ENCODE measurements around the gene EFL1.
"Not testable (repeated sequence)": the region's sequence is repeated elsewhere in the genome, so short reads cannot be mapped to it uniquely, and the experiment has no call there.

Gene EFL1

GRCh38 chr15:82262422-82263026 lies at the start of gene EFL1, which contains the start of gene SAXO2:
TSS of gene EFL1 (minus strand) at chr15:82262734. CDS start at chr15:82261778, 956 bp downstream.
TSS of gene SAXO2 (plus strand) at chr15:82262818. CDS start at chr15:82262880, 62 bp downstream.
- peak; percentile 78 for DNase-seq (ENCODE audit: low read depth)

GRCh38 chr15:82311321-82311720 lies 48.8 kb upstream of the EFL1 start:
- not testable (repeated sequence) for DNase-seq (ENCODE audit: low read depth)

GRCh38 chr15:82309802-82310201 lies 47.3 kb upstream of the EFL1 start:
- no peak for DNase-seq (ENCODE audit: low read depth)

- no peak for DNase-seq (ENCODE audit: low read depth)
Measured at GRCh38 chr15:82307714-82308081, 45.2 kb upstream of the EFL1 start.

- no peak for DNase-seq (ENCODE audit: low read depth)
Measured at GRCh38 chr15:82306791-82307713, 44.5 kb upstream of the EFL1 start.

- no peak for DNase-seq (ENCODE audit: low read depth)
Measured at GRCh38 chr15:82305621-82306048, 43.1 kb upstream of the EFL1 start.

GRCh38 chr15:82304778-82305090 lies 42.2 kb upstream of the EFL1 start:
- no peak for DNase-seq (ENCODE audit: low read depth)

GRCh38 chr15:82303956-82304777 lies 41.6 kb upstream of the EFL1 start:
- DNase-seq (ENCODE audit: low read depth), result no peak

GRCh38 chr15:82301296-82302016 lies 38.9 kb upstream of the EFL1 start:
- no peak for DNase-seq (ENCODE audit: low read depth)

- DNase-seq (ENCODE audit: low read depth), result no peak
Measured at GRCh38 chr15:82300883-82301282, 38.3 kb upstream of the EFL1 start.

- DNase-seq (ENCODE audit: low read depth), result not testable (repeated sequence)
Measured at GRCh38 chr15:82300326-82300725, 37.8 kb upstream of the EFL1 start.

- DNase-seq (ENCODE audit: low read depth), result not testable (repeated sequence)
Measured at GRCh38 chr15:82299511-82299914, 37.0 kb upstream of the EFL1 start.

- peak; percentile 25 for DNase-seq (ENCODE audit: low read depth)
Measured at GRCh38 chr15:82298520-82298919, 36.0 kb upstream of the EFL1 start.

- no peak for DNase-seq (ENCODE audit: low read depth)
Measured at GRCh38 chr15:82298032-82298431, 35.5 kb upstream of the EFL1 start.

GRCh38 chr15:82297546-82297945 lies 35.0 kb upstream of the EFL1 start:
- no peak for DNase-seq (ENCODE audit: low read depth)

GRCh38 chr15:82294061-82294690 lies 31.6 kb upstream of the EFL1 start:
- DNase-seq (ENCODE audit: low read depth), result no peak

- DNase-seq (ENCODE audit: low read depth), result no peak
Measured at GRCh38 chr15:82292271-82292670, 29.7 kb upstream of the EFL1 start.

GRCh38 chr15:82288202-82288601 lies 25.7 kb upstream of the EFL1 start:
- DNase-seq (ENCODE audit: low read depth), result not testable (repeated sequence)

- DNase-seq (ENCODE audit: low read depth), result not testable (repeated sequence)
Measured at GRCh38 chr15:82286475-82286874, 23.9 kb upstream of the EFL1 start.

- not testable (repeated sequence) for DNase-seq (ENCODE audit: low read depth)
Measured at GRCh38 chr15:82284381-82284780, 21.8 kb upstream of the EFL1 start.

- not testable (repeated sequence) for DNase-seq (ENCODE audit: low read depth)
Measured at GRCh38 chr15:82282386-82282785, 19.9 kb upstream of the EFL1 start.
